Epithelial cell of prostate (primary cell): ENCODE measurements around the gene SYPL2.

Experiments used
- DNase-seq: peaks from one replicate; pipeline ENCODE4 v3.0.0-alpha.2; 2011; ENCODE audit warnings: low read depth, low spot score
- H3K27ac ChIP-seq: fragments of 450-650 bp; 2 replicates; pipeline ENCODE4 v1.5.1; 2017; ENCODE audit warnings: mild to moderate bottlenecking

SYPL2 gene

GRCh38 chr1:109509176-109510134 lies 43.1 kb downstream of the SYPL2 start, which contains the start of gene AMIGO1:
TSS of gene AMIGO1 (minus strand) at chr1:109509727. CDS start at chr1:109508912, 815 bp downstream.
- DNase-seq = no peak
- H3K27ac ChIP-seq = no peak within 1 kb of the TSS

GRCh38 chr1:109513110-109513710 lies 46.9 kb downstream of the SYPL2 start:
- no peak overlapping the region for H3K27ac ChIP-seq
- no peak for DNase-seq

- no peak overlapping the region for H3K27ac ChIP-seq
- no peak for DNase-seq
These were observed 48.5 kb downstream of the SYPL2 start for GRCh38 chr1:109514846-109515245.

- no peak overlapping the region for H3K27ac ChIP-seq
- no peak for DNase-seq
These were observed 50.5 kb downstream of the SYPL2 start for GRCh38 chr1:109516872-109517271.

DNA sequence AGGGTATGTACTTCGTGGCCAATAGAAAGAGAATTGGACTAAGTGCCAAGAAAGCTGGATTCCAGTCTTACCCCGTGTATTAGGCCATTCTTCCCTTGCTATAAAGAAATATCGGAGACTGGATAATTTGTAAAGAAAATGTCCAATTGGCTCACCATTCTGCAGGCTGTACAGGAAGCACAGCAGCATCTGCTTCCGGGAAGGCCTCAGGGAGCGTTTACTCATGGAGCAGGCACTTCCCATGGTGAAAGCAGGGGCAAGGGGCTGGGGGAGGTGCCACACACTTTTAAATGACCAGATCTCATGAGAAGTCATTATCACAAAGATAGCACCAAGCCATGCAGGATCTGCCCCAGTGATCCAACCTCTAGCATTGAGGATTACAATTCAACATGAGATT lies 51.0 kb downstream of the SYPL2 start:
- DNase-seq = no peak
- H3K27ac ChIP-seq = no peak overlapping the region

- no peak for DNase-seq
- H3K27ac ChIP-seq = no peak overlapping the region
These were observed 54.9 kb downstream of the SYPL2 start for GRCh38 chr1:109521002-109521951.

- DNase-seq = no peak
- no peak overlapping the region for H3K27ac ChIP-seq
These were observed 55.7 kb downstream of the SYPL2 start for GRCh38 chr1:109522026-109522425.

- no peak for DNase-seq
- no peak overlapping the region for H3K27ac ChIP-seq
These were observed 57.4 kb downstream of the SYPL2 start for GRCh38 chr1:109523706-109524105.

- DNase-seq = no peak
- H3K27ac ChIP-seq = no peak overlapping the region
These were observed 60.9 kb downstream of the SYPL2 start for GRCh38 chr1:109527098-109527811.

GRCh38 chr1:109527846-109528695 lies 61.7 kb downstream of the SYPL2 start:
- H3K27ac ChIP-seq = no peak overlapping the region
- DNase-seq = no peak

DNA sequence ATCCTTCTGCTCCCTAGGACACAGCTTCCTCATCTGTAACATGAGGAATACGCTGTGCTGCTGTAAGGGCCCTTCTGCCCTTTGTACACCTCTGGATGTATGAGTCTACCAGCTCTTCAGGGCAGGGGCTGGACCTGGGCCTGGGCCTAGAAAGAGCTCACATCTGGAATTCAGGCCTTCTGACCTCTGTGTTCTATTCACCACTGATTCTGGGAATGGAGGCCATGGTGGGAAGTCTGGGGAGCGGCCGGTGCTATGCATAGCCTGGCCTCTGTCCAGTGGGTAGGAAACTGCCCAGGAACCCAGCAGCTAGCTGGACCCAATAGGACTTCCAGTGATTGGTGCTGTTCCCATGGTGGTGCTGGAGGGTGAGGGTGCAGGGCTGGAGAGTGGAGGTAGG lies 62.4 kb downstream of the SYPL2 start:
- no peak overlapping the region for H3K27ac ChIP-seq
- DNase-seq = no peak

DNA sequence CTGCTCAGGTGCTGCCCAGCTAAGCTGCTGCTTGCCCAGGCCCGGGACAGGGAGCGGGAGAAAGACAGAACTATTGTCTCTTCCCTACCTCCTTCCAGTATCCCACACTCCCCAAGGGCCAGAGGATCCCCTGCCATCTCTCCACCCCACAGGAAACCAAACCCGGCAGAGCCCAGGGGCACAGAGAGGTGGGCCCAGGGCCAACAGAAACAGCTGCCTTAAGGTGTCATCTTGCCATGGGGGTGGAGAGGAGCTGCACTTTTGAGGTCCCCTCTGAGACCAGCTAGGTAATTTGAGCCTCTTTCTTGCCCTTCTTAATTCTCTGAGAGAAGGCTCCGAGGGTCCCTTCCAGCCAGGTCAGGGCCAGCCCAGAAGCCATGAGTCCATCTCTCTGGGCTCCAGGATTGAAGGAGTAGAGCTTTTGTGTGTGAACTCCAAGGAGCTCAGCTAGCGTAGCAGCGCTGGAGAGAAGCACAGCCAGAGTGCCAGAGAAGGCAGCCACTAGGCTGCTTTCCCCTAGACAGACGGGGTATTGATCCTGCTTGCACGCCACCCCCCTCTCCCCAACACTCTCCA lies 63.6 kb downstream of the SYPL2 start:
- no peak overlapping the region for H3K27ac ChIP-seq

DNA sequence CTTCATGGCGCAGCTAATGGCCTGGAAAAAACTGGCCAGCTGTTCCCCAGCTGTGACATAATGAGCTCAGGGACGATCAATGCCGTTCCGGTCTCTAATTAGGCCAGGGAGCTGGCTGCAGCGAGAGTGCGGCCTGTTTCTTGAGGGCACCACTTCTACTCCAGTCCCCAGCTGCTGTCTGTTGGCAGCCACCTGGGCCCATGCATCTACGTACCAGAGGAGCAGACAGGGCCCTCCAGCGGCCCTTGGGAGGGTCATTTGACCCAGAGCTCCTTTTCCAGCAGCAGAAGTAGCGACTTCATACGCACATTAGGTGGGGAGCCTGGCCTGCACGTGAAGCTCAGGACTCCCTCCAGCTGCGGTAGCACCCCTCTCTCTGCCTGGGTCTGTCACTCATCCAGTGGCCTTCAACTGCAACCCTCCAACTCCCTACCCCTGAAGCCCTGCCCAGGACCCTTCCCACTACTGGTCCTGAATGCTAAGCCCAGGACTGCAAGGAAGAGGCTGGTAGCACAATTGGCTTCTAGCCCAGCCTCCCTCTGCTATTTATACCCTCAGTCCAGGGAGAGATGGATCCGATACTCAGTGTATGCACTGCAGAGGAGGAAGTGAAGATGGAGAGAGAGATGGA lies 64.2 kb downstream of the SYPL2 start:
- H3K27ac ChIP-seq = no peak overlapping the region
- DNase-seq = no peak

More for the DNA sequence above, 63.6 kb downstream of the SYPL2 start:
- no peak for DNase-seq

GRCh38 chr1:109531380-109531779 lies 65.0 kb downstream of the SYPL2 start:
- no peak overlapping the region for H3K27ac ChIP-seq
- DNase-seq = no peak
